A549 (cell line): ENCODE measurements around the gene ZBED5.

Experiments used
- CHD2 ChIP-seq: fragments of 150-350 bp; IDR thresholded peaks from 2 replicates; pipeline ENCODE4 v1.6.1; 2014; ENCODE audit warnings: low read length; ENCODE audit not compliant: partially characterized antibody
- EP300 ChIP-seq, 2 experiments: fragments of >200 bp; sonication (Bioruptor Twin); formaldehyde crosslinking; IDR thresholded peaks; 2 replicates in 1 of 2; 3 replicates in 1 of 2; pipeline ENCODE4 v1.6.1; 2016 to 2017
- ESRRA ChIP-seq: fragments of 150-350 bp; IDR thresholded peaks from 2 replicates; pipeline ENCODE4 v1.6.1; 2014; ENCODE audit warnings: mild to moderate bottlenecking, low read length, borderline replicate concordance
- MAFK ChIP-seq: fragments of 450-650 bp; IDR thresholded peaks from 2 replicates; pipeline ENCODE4 v1.6.1; 2014; ENCODE audit not compliant: partially characterized antibody
- MYC ChIP-seq: IDR thresholded peaks from 2 replicates; pipeline ENCODE4 v1.6.1; 2012; ENCODE audit warnings: mild to moderate bottlenecking, inconsistent platforms, low read length, improper control_type of control experiment, borderline replicate concordance
- PHF8 ChIP-seq: fragments of 200-600 bp; sonication (generic); IDR thresholded peaks from 2 replicates; pipeline ENCODE4 v1.6.1; 2016; ENCODE audit warnings: low read depth, mild to moderate bottlenecking, antibody characterized with exemption, moderate library complexity, borderline replicate concordance
- POLR2A ChIP-seq: IDR thresholded peaks from 2 replicates; pipeline ENCODE4 v1.6.1; 2012; ENCODE audit warnings: mild to moderate bottlenecking, low read length
- RAD21 ChIP-seq, 2 experiments: fragments of >200 bp in 1 of 2; sonication (Bioruptor Twin) in 1 of 2; formaldehyde crosslinking in 1 of 2; IDR thresholded peaks in 1 of 2; conservative IDR thresholded peaks in 1 of 2; 2 replicates in 1 of 2; 3 replicates in 1 of 2; pipeline ENCODE4 v1.6.1; 2012 to 2018; ENCODE audit warnings: inconsistent platforms in 1 of 2
- RCOR1 ChIP-seq: fragments of 150-350 bp; IDR thresholded peaks from 2 replicates; pipeline ENCODE4 v1.6.1; 2014; ENCODE audit warnings: antibody characterized with exemption, low read length, low read depth
- SREBF2 ChIP-seq: fragments of 450-650 bp; IDR thresholded peaks from 2 replicates; pipeline ENCODE4 v1.6.1; 2014; ENCODE audit warnings: mild to moderate bottlenecking, moderate library complexity
- ZC3H11A ChIP-seq: fragments of 450-650 bp; IDR thresholded peaks from 2 replicates; pipeline ENCODE4 v1.6.1; 2014; ENCODE audit warnings: antibody characterized with exemption, mild to moderate bottlenecking
- TF ChIP-seq, protein P1 (sequence below): fragments of >200 bp; sonication (Bioruptor Twin); formaldehyde crosslinking; IDR thresholded peaks from 3 replicates; pipeline ENCODE4 v1.5.1; 2016
- TF ChIP-seq, protein P2 (sequence below): fragments of 450-650 bp; IDR thresholded peaks from 2 replicates; pipeline ENCODE4 v1.6.1; 2014; ENCODE audit warnings: antibody characterized with exemption

DNA sequence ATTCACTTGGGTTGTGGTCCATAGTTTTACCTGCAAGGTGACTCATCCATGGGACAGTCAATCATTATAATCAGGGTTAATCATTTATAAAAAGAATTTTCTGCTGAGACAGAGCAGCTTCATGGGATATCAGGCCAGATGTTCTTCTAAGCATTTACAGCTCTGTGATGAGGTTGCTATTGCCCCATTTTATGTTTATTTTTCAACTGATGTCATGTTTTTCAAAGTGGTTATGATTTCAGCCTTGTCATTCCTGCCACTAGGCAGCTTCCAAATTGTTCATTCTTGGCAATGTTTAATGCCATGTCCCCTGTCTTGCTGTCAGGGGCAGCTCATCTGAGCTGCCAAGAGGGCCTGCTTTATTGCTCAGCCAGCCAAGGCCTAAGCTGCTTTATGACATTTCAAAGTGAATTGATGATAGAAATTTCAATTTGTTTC lies 35.9 kb upstream of the ZBED5 start:
- no peak for TF ChIP-seq PHF8
- TF ChIP-seq POLR2A, result no peak
- TF ChIP-seq, protein P1, sequence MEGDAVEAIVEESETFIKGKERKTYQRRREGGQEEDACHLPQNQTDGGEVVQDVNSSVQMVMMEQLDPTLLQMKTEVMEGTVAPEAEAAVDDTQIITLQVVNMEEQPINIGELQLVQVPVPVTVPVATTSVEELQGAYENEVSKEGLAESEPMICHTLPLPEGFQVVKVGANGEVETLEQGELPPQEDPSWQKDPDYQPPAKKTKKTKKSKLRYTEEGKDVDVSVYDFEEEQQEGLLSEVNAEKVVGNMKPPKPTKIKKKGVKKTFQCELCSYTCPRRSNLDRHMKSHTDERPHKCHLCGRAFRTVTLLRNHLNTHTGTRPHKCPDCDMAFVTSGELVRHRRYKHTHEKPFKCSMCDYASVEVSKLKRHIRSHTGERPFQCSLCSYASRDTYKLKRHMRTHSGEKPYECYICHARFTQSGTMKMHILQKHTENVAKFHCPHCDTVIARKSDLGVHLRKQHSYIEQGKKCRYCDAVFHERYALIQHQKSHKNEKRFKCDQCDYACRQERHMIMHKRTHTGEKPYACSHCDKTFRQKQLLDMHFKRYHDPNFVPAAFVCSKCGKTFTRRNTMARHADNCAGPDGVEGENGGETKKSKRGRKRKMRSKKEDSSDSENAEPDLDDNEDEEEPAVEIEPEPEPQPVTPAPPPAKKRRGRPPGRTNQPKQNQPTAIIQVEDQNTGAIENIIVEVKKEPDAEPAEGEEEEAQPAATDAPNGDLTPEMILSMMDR, result no peak; the same call in 2 of the 3 replicates
- no peak for TF ChIP-seq MYC
- TF ChIP-seq RAD21 (conservative IDR thresholded peaks at IDR 0.05 in 1 of 2, IDR thresholded peaks at IDR 0.05 in 1 of 2), result peak in 1 of 2 experiments; percentile 54; a peak in 2 of 5 replicates
- no peak for TF ChIP-seq SREBF2
- TF ChIP-seq, protein P2, sequence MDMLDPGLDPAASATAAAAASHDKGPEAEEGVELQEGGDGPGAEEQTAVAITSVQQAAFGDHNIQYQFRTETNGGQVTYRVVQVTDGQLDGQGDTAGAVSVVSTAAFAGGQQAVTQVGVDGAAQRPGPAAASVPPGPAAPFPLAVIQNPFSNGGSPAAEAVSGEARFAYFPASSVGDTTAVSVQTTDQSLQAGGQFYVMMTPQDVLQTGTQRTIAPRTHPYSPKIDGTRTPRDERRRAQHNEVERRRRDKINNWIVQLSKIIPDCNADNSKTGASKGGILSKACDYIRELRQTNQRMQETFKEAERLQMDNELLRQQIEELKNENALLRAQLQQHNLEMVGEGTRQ, result no peak
- peak; percentile 76 to 88; a peak in 3 of 5 replicates for TF ChIP-seq EP300 (IDR thresholded peaks at IDR 0.05)
- TF ChIP-seq CHD2, result no peak
- no peak for TF ChIP-seq ZC3H11A
- TF ChIP-seq MAFK, result peak; percentile 84
- TF ChIP-seq ESRRA, result no peak
- no peak for TF ChIP-seq RCOR1
